HG03139 (cell line): ENCODE results near the gene GTF3C5.

Experiments
- ATAC-seq: cut with Tn5 transposase; IDR thresholded peaks from one replicate; pipeline ENCODE4 v1.9.1; 2021; ENCODE audit not compliant: unreplicated experiment

The GTF3C5 gene

DNA sequence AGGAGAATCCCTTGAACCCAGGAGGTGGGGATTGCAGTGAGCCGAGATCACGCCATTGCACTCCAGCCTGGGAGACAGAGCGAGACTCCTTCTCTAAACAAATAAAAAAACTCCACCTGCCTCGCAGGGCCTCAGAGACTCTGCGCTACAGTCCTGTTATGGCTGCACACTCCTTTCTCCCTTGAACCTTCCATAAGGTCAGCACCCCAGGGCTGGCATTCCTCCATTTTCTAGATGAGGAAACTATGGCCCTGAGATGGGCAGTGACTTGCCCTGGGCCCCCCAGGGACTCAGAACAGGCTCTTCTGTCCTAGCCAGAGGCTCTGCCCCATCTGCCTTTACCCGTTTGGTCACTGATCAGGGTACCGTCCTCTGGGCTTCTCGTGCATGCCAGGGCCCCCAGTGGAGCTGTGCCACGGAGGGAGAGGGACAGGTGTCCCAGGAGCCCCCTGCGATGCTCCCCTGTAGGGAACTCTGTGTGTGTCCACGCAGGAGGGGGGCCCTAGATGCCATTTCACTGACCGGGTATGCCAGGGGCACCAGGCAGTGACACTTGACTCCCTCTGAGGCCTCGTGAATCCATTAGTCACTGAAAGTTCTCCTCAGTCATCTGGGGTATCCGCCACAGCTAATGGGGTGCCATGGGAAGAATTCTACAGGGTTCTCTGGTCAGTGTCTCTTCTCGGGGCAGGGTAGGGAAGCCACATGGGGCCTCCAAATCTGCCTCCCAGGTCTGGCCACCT lies 74.1 kb downstream of the GTF3C5 start:
- ATAC-seq = no peak

DNA sequence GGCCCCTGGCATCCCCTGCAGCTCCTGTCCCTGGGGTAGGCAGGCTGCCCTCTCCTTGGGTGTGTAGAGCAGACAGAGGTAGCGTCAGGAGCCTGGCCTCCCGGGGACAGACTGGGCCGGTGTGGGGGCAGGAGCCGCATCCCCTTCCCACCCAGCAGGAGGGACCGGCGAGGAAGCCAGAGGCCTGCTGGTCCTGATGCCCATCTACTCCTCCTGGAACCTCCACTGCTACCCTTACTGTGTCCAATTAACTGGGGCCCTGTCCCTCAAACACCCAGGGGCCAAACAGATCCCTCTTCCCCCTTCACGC lies 74.6 kb downstream of the GTF3C5 start:
- no peak for ATAC-seq

- ATAC-seq = no peak
Measured at GRCh38 chr9:133106511-133107244, 75.9 kb downstream of the GTF3C5 start.

DNA sequence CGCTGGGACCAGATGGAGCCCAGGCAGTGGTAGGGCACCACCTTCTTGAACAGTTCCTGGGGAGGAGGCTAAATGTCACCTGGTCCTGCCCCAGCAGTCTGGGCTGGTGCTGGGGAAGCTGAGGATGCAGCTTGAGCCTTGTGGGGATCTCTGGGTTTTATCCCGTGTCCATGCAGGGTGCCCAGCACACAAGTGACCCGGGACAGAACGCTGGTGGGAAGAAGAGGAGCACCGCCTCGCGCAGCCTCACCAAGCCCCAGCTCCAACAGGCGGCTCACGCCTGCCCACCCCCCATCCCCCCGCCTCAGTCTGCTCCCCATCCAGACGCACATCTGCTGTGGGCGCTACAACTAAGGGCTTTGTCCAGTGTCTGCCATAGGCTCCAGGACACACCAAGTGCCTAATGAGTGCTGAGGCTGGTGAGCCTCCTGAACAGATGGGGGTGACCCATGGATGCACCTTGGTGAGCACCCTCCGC lies 76.5 kb downstream of the GTF3C5 start:
- ATAC-seq = no peak
